ENCODE measurements around the gene CCDC51.

Gene CCDC51

DNA sequence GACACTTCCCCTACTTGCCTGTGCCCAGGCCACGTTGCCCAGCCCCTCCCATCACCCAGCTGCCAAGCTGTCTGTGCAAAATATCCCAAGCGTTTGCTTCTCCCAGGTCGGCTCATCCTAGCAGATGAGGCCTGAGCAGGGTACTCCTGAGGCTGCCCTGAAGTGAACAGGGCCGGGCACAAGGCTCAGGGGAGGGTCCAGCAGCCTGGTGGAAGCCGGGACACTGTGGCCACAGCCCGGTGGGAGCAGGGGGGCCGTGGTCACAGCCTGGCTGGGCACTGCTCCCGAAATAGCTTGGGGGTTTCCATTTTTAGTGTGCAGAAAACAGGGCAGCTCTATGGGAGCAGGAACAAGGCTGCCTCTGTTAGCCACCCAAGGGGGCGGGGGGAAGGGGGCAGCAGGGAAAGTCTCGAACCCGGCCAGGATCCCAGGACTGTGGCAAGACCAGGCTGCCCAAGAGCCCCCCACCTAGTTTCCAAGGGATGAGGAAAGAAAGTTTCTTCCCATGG, 13.5 kb downstream of the CCDC51 start:
- Histone ChIP-seq H3K36me3 (replicated peaks; ENCODE audit: low read depth, low read length) (peaks cover 4% of the 10 kb centered on the region), H3K4me1 (ENCODE audit: low read length) (peaks cover 26% of the 10 kb centered on the region; the same call in 1 of the 2 replicates), H2AFZ (ENCODE audit: low read depth, low read length) (no peak overlapping the region), H3K9ac (ENCODE audit: low read length) (no peak overlapping the region), H3K27me3 (ENCODE audit: low read depth, low read length) (no peaks in the 10 kb centered on the region), H3K4me2 (ENCODE audit: low read length) (no peak overlapping the region), H3K27ac (ENCODE audit: low read length) (no peak overlapping the region), H3K79me2 (ENCODE audit: low read length) (peaks cover 26% of the 10 kb centered on the region), H3K4me3 (ENCODE audit: low read length) (no peak overlapping the region), H4K20me1 (ENCODE audit: insufficient read depth, low read length) (peaks cover 4% of the 10 kb centered on the region; the same call in 1 of the 2 replicates), H3K9me3 (ENCODE audit: insufficient read depth, low read length) (no peaks in the 10 kb centered on the region)
- TF ChIP-seq, protein P1, sequence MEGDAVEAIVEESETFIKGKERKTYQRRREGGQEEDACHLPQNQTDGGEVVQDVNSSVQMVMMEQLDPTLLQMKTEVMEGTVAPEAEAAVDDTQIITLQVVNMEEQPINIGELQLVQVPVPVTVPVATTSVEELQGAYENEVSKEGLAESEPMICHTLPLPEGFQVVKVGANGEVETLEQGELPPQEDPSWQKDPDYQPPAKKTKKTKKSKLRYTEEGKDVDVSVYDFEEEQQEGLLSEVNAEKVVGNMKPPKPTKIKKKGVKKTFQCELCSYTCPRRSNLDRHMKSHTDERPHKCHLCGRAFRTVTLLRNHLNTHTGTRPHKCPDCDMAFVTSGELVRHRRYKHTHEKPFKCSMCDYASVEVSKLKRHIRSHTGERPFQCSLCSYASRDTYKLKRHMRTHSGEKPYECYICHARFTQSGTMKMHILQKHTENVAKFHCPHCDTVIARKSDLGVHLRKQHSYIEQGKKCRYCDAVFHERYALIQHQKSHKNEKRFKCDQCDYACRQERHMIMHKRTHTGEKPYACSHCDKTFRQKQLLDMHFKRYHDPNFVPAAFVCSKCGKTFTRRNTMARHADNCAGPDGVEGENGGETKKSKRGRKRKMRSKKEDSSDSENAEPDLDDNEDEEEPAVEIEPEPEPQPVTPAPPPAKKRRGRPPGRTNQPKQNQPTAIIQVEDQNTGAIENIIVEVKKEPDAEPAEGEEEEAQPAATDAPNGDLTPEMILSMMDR (IDR thresholded peaks at IDR 0.05; ENCODE audit: low read depth, low read length): no peak
- TF ChIP-seq EZH2phosphoT487 (IDR thresholded peaks at IDR 0.05; ENCODE audit: low read depth): no peak

DNA sequence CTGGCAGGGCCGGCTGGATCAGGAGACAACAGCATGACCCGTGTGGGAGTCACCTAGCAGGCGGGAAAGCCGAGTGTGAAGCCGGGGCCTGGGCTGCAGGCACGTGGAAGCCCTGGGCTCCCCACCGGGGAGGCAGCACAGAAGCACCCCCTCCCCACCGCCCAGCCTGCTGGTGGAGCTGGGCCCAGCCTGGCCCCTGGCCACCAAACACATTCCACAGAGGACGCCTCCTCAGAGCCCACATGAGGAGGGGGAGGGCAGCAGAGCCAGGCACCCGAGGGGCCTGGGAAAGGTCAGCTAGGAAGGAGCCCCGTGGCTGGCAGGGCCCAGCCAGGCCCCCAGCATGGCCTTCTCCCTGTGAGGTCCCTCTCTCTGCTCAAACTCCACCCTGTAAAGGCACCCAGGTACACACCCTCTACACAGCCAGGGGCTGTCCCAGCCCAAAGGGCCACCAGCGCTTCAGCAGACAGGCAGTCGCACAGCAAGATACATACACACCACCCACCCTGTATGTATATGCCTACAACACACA, 14.6 kb downstream of the CCDC51 start:
- peaks cover 26% of the 10 kb centered on the region; the same call in 1 of the 2 replicates for H3K4me1 ChIP-seq (ENCODE audit: low read length)
- no peaks in the 10 kb centered on the region for H3K27me3 ChIP-seq (ENCODE audit: low read depth, low read length)
- H3K9ac ChIP-seq (ENCODE audit: low read length): no peak overlapping the region
- no peak overlapping the region for H3K27ac ChIP-seq (ENCODE audit: low read length)
- peaks cover 4% of the 10 kb centered on the region for H3K36me3 ChIP-seq (replicated peaks; ENCODE audit: low read depth, low read length)
- H3K79me2 ChIP-seq (ENCODE audit: low read length): peaks cover 26% of the 10 kb centered on the region
- H2AFZ ChIP-seq (ENCODE audit: low read depth, low read length): no peak overlapping the region
- H3K9me3 ChIP-seq (ENCODE audit: insufficient read depth, low read length): no peaks in the 10 kb centered on the region
- peaks cover 4% of the 10 kb centered on the region; the same call in 1 of the 2 replicates for H4K20me1 ChIP-seq (ENCODE audit: insufficient read depth, low read length)
- no peak for TF ChIP-seq EZH2phosphoT487 (IDR thresholded peaks at IDR 0.05; ENCODE audit: low read depth)
- TF ChIP-seq, protein P1 (IDR thresholded peaks at IDR 0.05; ENCODE audit: low read depth, low read length): no peak
- H3K4me2 ChIP-seq (ENCODE audit: low read length): no peak overlapping the region
- no peak overlapping the region for H3K4me3 ChIP-seq (ENCODE audit: low read length)

DNA sequence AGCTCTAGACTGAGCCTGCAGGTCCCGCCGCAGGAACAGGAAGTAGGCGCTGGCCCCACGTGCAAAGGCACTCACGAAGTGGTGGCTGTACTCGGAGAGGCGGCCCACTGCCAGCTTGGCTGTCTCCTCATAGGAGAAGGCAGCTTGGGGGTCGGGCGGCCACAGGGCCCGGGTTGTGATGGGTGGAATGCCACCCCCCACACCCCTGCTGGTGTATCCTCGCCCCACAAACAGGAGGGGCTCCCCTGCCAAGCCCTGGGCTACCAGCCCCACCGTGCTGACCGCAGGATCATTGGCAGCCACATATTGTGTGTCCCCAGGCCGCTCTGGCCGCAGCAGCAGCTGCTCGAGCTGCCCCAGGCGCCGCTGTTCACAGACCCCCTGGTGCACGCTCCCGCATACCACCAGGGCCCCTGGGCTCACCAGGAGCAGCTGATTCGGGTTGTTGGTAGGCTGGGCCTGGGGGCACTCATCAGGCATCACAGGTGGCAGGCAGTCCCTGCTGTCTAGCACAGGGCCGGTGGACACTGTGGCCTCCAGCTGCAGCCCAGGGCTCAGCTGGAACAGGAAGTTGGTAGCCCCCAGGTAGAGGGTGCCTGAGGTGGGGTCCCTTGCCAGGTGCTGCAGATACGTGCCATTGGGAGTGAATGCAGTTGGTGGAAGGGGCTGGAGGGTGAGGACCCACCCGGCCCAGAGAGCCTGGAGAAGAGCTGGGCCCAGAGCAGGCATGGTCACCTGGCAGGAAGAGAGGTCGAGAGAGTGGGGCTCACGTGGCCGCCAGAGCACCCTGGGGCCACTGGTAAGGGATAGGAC, 15.8 kb downstream of the CCDC51 start:
- Histone ChIP-seq H3K79me2 (ENCODE audit: low read length) (peaks cover 26% of the 10 kb centered on the region), H3K9me3 (ENCODE audit: insufficient read depth, low read length) (no peaks in the 10 kb centered on the region), H2AFZ (ENCODE audit: low read depth, low read length) (no peak overlapping the region), H3K4me3 (ENCODE audit: low read length) (no peak overlapping the region), H3K36me3 (replicated peaks; ENCODE audit: low read depth, low read length) (peaks cover 4% of the 10 kb centered on the region), H3K4me1 (ENCODE audit: low read length) (peaks cover 21% of the 10 kb centered on the region; the same call in 1 of the 2 replicates), H3K9ac (ENCODE audit: low read length) (no peak overlapping the region), H3K4me2 (ENCODE audit: low read length) (no peak overlapping the region), H4K20me1 (ENCODE audit: insufficient read depth, low read length) (peaks cover 4% of the 10 kb centered on the region; the same call in 1 of the 2 replicates), H3K27me3 (ENCODE audit: low read depth, low read length) (no peaks in the 10 kb centered on the region), H3K27ac (ENCODE audit: low read length) (no peak overlapping the region)
- TF ChIP-seq, protein P1 (IDR thresholded peaks at IDR 0.05; ENCODE audit: low read depth, low read length): no peak
- TF ChIP-seq EZH2phosphoT487 (IDR thresholded peaks at IDR 0.05; ENCODE audit: low read depth): no peak

DNA sequence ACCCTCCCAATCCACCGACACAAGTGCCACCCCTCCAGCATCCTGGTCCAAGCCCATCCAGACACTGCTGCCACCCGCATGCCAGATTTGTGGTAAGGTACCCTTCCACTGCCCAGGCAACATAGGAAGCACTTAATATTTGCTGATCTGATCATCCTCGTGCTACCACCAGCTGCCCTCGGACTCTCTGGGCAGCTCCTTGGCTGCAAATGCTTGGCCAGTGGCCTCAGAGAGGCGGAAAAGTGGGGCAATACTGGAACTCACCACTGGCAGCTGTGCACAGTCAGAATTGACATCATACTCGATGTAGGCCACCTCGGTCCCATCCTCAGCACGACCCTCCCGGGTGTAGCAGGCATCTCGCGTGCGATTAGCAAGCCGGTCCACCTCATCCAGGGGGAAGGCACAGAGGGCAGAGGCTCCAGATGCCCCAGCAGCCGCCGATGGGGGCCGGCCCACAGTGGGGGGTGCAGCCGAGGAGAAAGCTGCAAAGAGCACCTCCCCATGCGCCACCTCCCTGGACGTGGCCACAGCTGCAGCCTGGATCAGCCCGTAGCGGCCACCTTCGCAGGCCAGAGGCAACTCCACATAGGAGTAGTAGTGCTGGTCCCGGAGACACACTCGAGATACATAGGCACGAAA, 16.6 kb downstream of the CCDC51 start:
- Histone ChIP-seq H3K9me3 (ENCODE audit: insufficient read depth, low read length) (no peaks in the 10 kb centered on the region), H3K9ac (ENCODE audit: low read length) (no peak overlapping the region), H3K4me2 (ENCODE audit: low read length) (no peak overlapping the region), H3K4me1 (ENCODE audit: low read length) (peaks cover 20% of the 10 kb centered on the region; the same call in 1 of the 2 replicates), H3K27me3 (ENCODE audit: low read depth, low read length) (no peaks in the 10 kb centered on the region), H2AFZ (ENCODE audit: low read depth, low read length) (no peak overlapping the region), H3K4me3 (ENCODE audit: low read length) (no peak overlapping the region), H3K27ac (ENCODE audit: low read length) (no peak overlapping the region), H4K20me1 (ENCODE audit: insufficient read depth, low read length) (peaks cover 4% of the 10 kb centered on the region; the same call in 1 of the 2 replicates), H3K79me2 (ENCODE audit: low read length) (peaks cover 25% of the 10 kb centered on the region), H3K36me3 (replicated peaks; ENCODE audit: low read depth, low read length) (peaks cover 4% of the 10 kb centered on the region)
- TF ChIP-seq, protein P1 (IDR thresholded peaks at IDR 0.05; ENCODE audit: low read depth, low read length): no peak
- no peak for TF ChIP-seq EZH2phosphoT487 (IDR thresholded peaks at IDR 0.05; ENCODE audit: low read depth)
